ENCODE measurements around the gene JPH3.

Gene JPH3

DNA sequence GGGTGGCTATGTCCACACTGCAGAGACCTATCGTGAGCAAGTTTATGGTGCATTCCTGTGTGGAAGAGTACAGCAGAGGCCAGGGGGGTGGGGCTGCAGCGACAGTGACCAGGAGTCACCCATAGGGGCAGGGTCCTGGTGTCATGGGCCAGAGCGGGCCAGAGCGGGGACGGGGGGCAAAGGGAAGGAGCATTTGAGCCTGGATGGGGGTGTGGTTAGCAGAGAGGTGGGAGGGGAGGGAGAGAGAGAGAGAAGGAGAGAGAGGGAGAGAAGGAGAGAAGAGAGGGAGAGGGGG, 17.8 kb downstream of the JPH3 start:
- no peaks in the 10 kb centered on the region for H3K4me1 ChIP-seq (ENCODE audit: insufficient read depth, low read length)
- no peak overlapping the region for H3K27ac ChIP-seq (ENCODE audit: low read depth, low read length)
- no peak overlapping the region for H3K4me3 ChIP-seq (ENCODE audit: low read depth in 1 of 2, low read length in 2 of 2)
- no peak overlapping the region for H3K9ac ChIP-seq (ENCODE audit: low read length)
- no peaks in the 10 kb centered on the region for H3K36me3 ChIP-seq (ENCODE audit: insufficient read depth, low read length)
- peaks cover 0 to 29% of the 10 kb centered on the region in 2 donors for H3K27me3 ChIP-seq (ENCODE audit: control insufficient read depth in 1 of 2, insufficient read depth in 2 of 2, low read length in 2 of 2)
- H3K9me3 ChIP-seq (ENCODE audit: low read length) = no peaks in the 10 kb centered on the region

DNA sequence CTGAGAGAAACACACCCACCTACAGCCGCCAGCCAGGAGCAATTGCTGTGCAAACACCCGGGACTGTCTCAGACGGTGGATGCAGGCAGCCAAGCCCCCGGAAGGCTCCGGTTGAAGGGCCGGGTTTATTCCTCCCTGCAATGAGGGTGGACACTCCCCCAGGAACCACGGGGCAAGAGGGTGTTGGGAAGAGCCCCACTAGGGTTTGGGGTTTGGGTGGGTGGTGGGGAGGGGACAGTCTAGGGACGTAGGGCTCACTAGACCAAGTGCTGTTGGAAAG, 19.2 kb downstream of the JPH3 start:
- no peaks in the 10 kb centered on the region for H3K4me1 ChIP-seq (ENCODE audit: insufficient read depth, low read length)
- no peak overlapping the region for H3K4me3 ChIP-seq (ENCODE audit: low read depth in 1 of 2, low read length in 2 of 2)
- H3K9me3 ChIP-seq (ENCODE audit: low read length) = no peaks in the 10 kb centered on the region
- H3K9ac ChIP-seq (ENCODE audit: low read length) = no peak overlapping the region
- H3K36me3 ChIP-seq (ENCODE audit: insufficient read depth, low read length) = no peaks in the 10 kb centered on the region
- peaks cover 0 to 33% of the 10 kb centered on the region in 2 donors for H3K27me3 ChIP-seq (ENCODE audit: control insufficient read depth in 1 of 2, insufficient read depth in 2 of 2, low read length in 2 of 2)
- no peak overlapping the region for H3K27ac ChIP-seq (ENCODE audit: low read depth, low read length)

DNA sequence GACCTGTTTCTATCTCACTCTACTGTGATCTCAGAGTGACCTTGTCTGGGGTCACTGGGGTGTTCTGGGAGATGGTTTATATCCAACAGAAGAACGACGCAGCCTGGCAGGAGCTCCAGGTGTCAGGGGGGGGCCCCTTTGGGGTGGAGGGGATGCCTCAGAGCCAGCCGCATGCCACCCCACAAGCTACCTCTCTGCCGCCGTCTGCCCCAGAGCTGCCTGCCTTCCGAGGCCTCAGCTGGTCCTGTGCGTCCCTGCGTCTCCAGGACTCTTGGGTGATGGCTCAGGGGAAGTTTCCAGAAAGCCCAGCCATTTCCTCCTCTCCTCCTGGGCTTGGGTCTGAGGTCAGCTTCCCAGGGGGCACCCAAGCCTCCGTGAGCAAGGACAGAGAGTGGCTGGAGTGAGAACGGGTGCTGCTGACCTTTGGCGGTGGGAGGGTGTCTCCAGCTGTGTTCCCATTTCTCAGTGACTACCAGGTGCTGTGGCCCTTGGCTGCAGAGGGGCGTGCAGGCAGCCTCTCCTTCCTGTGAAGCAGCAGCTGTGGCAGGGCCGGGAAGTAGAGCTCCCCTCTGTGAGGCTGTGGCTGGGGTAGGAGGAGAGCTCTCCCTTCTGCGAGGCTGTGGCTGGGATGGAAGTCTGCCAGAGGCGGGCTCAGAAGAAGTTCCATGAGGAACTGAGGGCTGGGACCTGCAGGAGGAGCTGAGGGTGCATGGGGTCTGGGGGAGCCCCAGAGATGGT, 19.8 kb downstream of the JPH3 start:
- no peak overlapping the region for H3K4me3 ChIP-seq (ENCODE audit: low read depth in 1 of 2, low read length in 2 of 2)
- no peak overlapping the region for H3K9ac ChIP-seq (ENCODE audit: low read length)
- H3K27ac ChIP-seq (ENCODE audit: low read depth, low read length) = no peak overlapping the region
- H3K36me3 ChIP-seq (ENCODE audit: insufficient read depth, low read length) = no peaks in the 10 kb centered on the region
- H3K9me3 ChIP-seq (ENCODE audit: low read length) = no peaks in the 10 kb centered on the region
- peaks cover 0 to 34% of the 10 kb centered on the region in 2 donors for H3K27me3 ChIP-seq (ENCODE audit: control insufficient read depth in 1 of 2, insufficient read depth in 2 of 2, low read length in 2 of 2)
- no peaks in the 10 kb centered on the region for H3K4me1 ChIP-seq (ENCODE audit: insufficient read depth, low read length)

DNA sequence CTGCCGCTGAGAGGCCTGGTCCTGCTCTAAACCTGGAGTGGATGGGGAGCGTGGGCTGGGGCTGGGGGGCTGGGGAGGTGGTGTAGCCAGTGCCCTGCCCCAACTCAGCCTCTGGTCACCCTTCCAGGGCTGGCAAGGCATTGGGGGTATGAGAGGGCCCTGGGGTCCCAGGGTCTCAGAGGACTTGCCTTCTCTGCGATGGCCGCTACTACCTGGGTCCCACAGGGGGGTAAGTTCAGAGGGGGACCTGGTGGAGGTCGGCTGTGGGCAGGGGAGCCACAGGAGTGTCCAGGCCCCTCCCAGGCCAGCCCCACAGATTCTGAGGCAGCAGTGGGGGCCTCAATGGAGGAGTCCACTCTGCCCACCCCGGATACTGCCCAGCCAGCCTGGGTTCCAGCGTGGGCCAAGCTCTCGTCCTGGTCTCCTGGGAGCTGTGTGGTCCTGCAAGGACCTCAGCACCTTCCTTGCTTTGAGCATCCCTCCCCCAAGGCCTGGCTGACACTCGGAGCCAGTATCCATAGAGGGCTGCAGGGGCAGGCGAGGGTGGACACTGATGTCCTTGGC, 20.5 kb downstream of the JPH3 start:
- no peak overlapping the region for H3K27ac ChIP-seq (ENCODE audit: low read depth, low read length)
- no peaks in the 10 kb centered on the region for H3K4me1 ChIP-seq (ENCODE audit: insufficient read depth, low read length)
- no peak overlapping the region for H3K4me3 ChIP-seq (ENCODE audit: low read depth in 1 of 2, low read length in 2 of 2)
- no peaks in the 10 kb centered on the region for H3K36me3 ChIP-seq (ENCODE audit: insufficient read depth, low read length)
- H3K9ac ChIP-seq (ENCODE audit: low read length) = no peak overlapping the region
- H3K27me3 ChIP-seq (ENCODE audit: control insufficient read depth in 1 of 2, insufficient read depth in 2 of 2, low read length in 2 of 2) = peaks cover 0 to 34% of the 10 kb centered on the region in 2 donors
- no peaks in the 10 kb centered on the region for H3K9me3 ChIP-seq (ENCODE audit: low read length)

DNA sequence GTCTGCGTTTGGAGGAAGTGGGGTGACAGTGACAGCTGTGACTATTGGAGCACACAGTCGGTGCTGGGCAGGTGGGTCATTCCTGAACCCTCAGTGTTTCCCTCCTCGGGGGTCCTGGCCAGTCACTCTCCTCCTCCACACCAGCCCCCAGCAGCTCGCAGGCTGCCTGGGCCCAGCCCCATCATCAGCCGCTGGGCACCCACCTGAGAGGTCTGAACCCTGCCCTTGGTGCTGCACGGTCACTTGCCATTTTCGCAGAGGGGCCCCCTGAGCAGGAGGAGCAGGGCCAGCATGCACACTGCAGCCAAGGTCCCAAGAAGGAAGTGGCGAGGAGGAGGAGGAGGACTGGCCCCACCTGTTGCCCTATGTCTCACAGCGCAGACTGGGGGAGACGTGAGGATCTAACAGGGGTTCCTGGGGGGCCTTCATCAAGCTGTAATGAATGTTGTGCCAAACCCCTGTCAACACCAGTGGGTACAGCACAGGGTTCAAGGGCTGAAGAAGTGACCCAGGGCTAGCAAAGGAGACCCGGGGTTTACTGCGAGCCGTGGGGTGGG, 23.0 kb downstream of the JPH3 start:
- Histone ChIP-seq H3K4me3 (ENCODE audit: low read depth in 1 of 2, low read length in 2 of 2) (no peak overlapping the region), H3K27me3 (ENCODE audit: control insufficient read depth in 1 of 2, insufficient read depth in 2 of 2, low read length in 2 of 2) (peaks cover 0 to 33% of the 10 kb centered on the region in 2 donors)

DNA sequence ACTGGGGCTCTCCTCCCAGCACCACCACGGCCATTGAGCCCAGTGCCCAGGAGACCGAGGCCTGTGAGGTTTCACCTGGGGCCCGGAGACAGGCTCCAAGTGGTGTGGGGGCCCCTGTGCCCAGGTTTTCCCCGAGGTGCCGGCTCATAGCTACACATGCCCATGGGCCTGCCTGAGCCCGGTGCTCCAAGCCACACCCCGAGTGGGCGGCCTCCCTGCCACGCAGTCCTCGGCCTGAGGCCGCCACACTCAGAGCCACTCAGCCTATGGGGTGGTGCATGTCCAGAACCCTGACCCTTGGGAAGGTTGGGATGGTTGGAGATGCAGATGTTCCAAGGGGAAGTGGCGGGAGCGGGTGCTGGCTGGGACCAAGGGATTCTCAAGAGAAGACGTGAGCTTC, 24.1 kb downstream of the JPH3 start:
- H3K36me3 ChIP-seq (ENCODE audit: insufficient read depth, low read length) = no peaks in the 10 kb centered on the region
- H3K4me1 ChIP-seq (ENCODE audit: insufficient read depth, low read length) = no peaks in the 10 kb centered on the region
- H3K4me3 ChIP-seq (ENCODE audit: low read depth in 1 of 2, low read length in 2 of 2) = no peak overlapping the region
- H3K27me3 ChIP-seq (ENCODE audit: control insufficient read depth in 1 of 2, insufficient read depth in 2 of 2, low read length in 2 of 2) = peaks cover 0 to 25% of the 10 kb centered on the region in 2 donors
- no peak overlapping the region for H3K27ac ChIP-seq (ENCODE audit: low read depth, low read length)
- H3K9me3 ChIP-seq (ENCODE audit: low read length) = no peaks in the 10 kb centered on the region
- H3K9ac ChIP-seq (ENCODE audit: low read length) = no peak overlapping the region

More for the DNA sequence above, 23.0 kb downstream of the JPH3 start:
- Histone ChIP-seq H3K9ac (ENCODE audit: low read length) (no peak overlapping the region), H3K9me3 (ENCODE audit: low read length) (no peaks in the 10 kb centered on the region), H3K27ac (ENCODE audit: low read depth, low read length) (no peak overlapping the region), H3K4me1 (ENCODE audit: insufficient read depth, low read length) (no peaks in the 10 kb centered on the region), H3K36me3 (ENCODE audit: insufficient read depth, low read length) (no peaks in the 10 kb centered on the region)

DNA sequence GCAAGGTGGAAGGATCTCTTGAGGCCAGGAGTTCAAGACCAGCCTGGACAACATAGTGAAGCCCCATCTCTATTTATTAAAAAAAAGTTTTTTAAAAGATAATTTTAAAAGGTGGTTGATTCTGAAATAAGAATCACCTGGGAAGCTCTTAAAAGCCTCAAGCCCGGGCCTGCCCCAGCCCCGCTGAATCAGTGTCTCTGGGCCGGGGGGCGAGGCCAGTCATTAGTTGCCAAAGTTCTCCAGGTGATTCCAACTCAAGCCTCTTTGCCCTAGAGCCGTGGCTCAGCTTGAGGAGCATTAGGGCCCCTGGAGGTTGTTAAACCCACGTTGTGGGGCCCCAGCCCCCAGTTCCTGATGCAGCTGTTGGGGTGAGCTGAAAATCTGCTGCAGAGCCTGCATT, 24.6 kb downstream of the JPH3 start:
- Histone ChIP-seq H3K27ac (ENCODE audit: low read depth, low read length) (no peak overlapping the region), H3K36me3 (ENCODE audit: insufficient read depth, low read length) (no peaks in the 10 kb centered on the region), H3K9me3 (ENCODE audit: low read length) (no peaks in the 10 kb centered on the region), H3K9ac (ENCODE audit: low read length) (no peak overlapping the region), H3K4me3 (ENCODE audit: low read depth in 1 of 2, low read length in 2 of 2) (no peak overlapping the region), H3K4me1 (ENCODE audit: insufficient read depth, low read length) (no peaks in the 10 kb centered on the region), H3K27me3 (ENCODE audit: control insufficient read depth in 1 of 2, insufficient read depth in 2 of 2, low read length in 2 of 2) (peaks cover 0 to 22% of the 10 kb centered on the region in 2 donors)

DNA sequence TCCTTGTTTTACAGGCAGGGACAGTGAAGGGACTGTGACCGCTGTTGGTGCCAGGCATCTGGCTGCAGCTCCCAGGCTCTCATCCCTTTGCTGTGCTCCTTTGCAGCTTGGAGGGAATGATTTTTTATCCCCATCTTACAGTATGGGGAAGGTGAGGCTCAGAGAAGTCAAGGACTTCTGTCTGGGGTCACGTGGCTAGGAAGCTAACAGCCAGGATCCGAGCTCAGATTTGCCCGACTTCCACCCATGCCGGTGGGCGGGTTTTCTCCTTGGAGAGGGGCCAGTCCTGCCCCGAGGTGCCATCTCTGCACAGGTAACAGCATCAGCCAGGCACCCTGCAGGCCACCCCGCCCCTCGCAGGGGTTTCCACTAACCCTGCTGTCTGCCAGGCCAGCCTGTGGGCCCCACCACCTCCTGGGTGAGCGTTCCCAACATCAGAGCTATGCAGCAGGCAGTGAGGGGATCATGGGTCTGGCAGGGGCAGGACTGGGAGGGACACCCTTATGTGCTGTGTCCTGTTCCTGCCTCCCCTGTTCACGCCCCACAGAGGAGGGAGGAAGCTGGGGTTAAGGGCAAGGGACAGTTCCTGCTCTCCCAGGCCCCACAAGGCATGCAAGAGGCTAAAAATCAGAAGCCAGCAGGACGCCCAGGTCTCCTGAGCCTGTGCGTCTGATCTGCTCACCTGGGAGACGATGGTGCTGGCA, 25.4 kb downstream of the JPH3 start:
- Histone ChIP-seq H3K4me3 (ENCODE audit: low read depth in 1 of 2, low read length in 2 of 2) (no peak overlapping the region), H3K9me3 (ENCODE audit: low read length) (no peaks in the 10 kb centered on the region), H3K27ac (ENCODE audit: low read depth, low read length) (no peak overlapping the region), H3K27me3 (ENCODE audit: control insufficient read depth in 1 of 2, insufficient read depth in 2 of 2, low read length in 2 of 2) (peaks cover 0 to 22% of the 10 kb centered on the region in 2 donors), H3K4me1 (ENCODE audit: insufficient read depth, low read length) (no peaks in the 10 kb centered on the region), H3K36me3 (ENCODE audit: insufficient read depth, low read length) (no peaks in the 10 kb centered on the region), H3K9ac (ENCODE audit: low read length) (no peak overlapping the region)

DNA sequence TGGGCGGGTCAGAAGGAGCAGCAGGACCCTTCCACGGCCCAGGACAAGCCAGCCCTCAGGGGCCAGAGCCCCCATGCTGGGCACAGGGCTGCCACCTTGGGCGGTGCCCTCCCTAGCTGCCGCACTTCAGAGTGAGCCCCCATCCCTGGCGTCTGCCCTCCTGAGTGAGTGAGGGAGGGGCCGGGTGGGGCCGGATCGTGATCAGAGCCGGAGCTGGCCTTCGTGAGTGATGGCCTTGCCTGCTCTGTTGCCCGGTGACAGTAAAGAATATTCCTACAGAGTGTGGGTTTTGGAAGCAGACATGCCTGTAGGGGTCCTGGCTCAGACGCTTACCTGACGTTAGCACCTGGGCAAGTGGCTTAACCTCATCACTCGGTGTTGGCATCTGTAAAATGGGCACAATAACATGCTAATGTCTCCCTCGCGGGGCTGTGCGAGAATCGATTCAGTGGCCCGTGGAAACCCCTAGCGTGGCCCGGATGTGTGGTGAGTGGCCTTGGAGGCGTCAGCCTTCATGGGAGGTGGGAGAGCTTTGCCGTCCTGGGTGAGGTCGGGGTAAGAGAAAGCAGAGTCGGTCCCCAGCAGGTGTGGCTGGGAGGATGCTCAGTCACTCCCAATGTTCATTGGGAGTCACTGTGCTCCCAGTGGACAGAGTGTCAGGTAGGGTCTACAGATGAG, 26.1 kb downstream of the JPH3 start:
- Histone ChIP-seq H3K9ac (ENCODE audit: low read length) (no peak overlapping the region), H3K4me1 (ENCODE audit: insufficient read depth, low read length) (no peaks in the 10 kb centered on the region), H3K36me3 (ENCODE audit: insufficient read depth, low read length) (no peaks in the 10 kb centered on the region), H3K4me3 (ENCODE audit: low read depth in 1 of 2, low read length in 2 of 2) (no peak overlapping the region), H3K27me3 (ENCODE audit: control insufficient read depth in 1 of 2, insufficient read depth in 2 of 2, low read length in 2 of 2) (peaks cover 0 to 22% of the 10 kb centered on the region in 2 donors), H3K27ac (ENCODE audit: low read depth, low read length) (no peak overlapping the region), H3K9me3 (ENCODE audit: low read length) (no peaks in the 10 kb centered on the region)

DNA sequence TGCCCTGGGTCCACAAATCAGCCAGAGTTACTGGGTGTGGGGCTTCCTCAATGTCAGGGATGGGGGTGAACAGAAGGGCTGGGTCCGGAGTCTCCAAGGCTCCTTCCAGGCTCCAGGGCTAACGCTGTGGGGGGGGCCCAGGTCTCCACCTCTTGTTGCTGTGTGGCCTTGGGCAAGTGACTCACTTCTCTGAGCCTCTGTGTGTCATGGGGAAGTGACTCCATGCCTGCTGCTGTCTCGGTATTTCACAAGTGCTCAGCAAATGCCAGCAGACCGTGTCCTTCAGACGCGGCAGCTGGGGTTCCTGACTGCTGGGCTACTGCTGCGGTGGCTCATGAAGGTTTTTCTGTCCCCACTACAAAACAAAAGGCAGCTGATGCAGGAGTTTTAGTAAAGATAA, 26.6 kb downstream of the JPH3 start:
- Histone ChIP-seq H3K9ac (ENCODE audit: low read length) (no peak overlapping the region), H3K4me1 (ENCODE audit: insufficient read depth, low read length) (no peaks in the 10 kb centered on the region), H3K4me3 (ENCODE audit: low read depth in 1 of 2, low read length in 2 of 2) (no peak overlapping the region), H3K27ac (ENCODE audit: low read depth, low read length) (no peak overlapping the region), H3K27me3 (ENCODE audit: control insufficient read depth in 1 of 2, insufficient read depth in 2 of 2, low read length in 2 of 2) (peaks cover 0 to 22% of the 10 kb centered on the region in 2 donors), H3K9me3 (ENCODE audit: low read length) (no peaks in the 10 kb centered on the region), H3K36me3 (ENCODE audit: insufficient read depth, low read length) (no peaks in the 10 kb centered on the region)

DNA sequence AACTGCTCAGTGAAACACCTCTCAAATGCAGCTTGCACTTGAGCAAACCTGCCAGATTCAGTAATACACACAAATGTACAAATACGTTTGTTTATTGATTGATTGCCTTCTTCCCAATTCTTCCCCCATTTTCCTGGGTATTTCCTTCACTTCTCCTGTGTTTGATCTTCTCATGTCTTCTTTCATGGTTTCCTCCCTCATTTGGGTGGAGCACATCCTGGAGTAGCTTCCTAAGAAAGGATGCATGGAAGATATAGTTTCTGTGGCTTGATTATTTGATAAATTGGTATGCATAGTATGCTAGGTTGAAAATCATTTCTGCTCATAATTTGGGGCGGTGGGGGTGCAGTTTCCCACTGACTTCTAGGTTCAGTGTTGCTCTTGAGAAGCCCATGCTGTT, 28.8 kb downstream of the JPH3 start:
- Histone ChIP-seq H3K9me3 (ENCODE audit: low read length) (no peaks in the 10 kb centered on the region), H3K4me3 (ENCODE audit: low read depth in 1 of 2, low read length in 2 of 2) (no peak overlapping the region), H3K27me3 (ENCODE audit: control insufficient read depth in 1 of 2, insufficient read depth in 2 of 2, low read length in 2 of 2) (peaks cover 0 to 32% of the 10 kb centered on the region in 2 donors), H3K9ac (ENCODE audit: low read length) (no peak overlapping the region), H3K27ac (ENCODE audit: low read depth, low read length) (no peak overlapping the region), H3K4me1 (ENCODE audit: insufficient read depth, low read length) (no peaks in the 10 kb centered on the region), H3K36me3 (ENCODE audit: insufficient read depth, low read length) (no peaks in the 10 kb centered on the region)
